ENCODE data around the gene DIAPH3.

GRCh38 chr13:60146471-60146870 lies 17.3 kb downstream of the DIAPH3 start:
- TF ChIP-seq CTCF (conservative IDR thresholded peaks at IDR 0.05; ENCODE audit: low read length) (no peak), EZH2phosphoT487 (IDR thresholded peaks at IDR 0.05; ENCODE audit: borderline replicate concordance) (no peak)
